HG03060 (cell line): ENCODE measurements around the gene ELN.
A peak's percentile ranks its signal among the peaks of the same experiment; 100 is the strongest.

Experiments used
- ATAC-seq: cut with Tn5 transposase; IDR thresholded peaks from one replicate; pipeline ENCODE4 v1.9.1; 2021; ENCODE audit warnings: low read depth, moderate number of reproducible peaks; ENCODE audit not compliant: unreplicated experiment

The ELN gene

DNA sequence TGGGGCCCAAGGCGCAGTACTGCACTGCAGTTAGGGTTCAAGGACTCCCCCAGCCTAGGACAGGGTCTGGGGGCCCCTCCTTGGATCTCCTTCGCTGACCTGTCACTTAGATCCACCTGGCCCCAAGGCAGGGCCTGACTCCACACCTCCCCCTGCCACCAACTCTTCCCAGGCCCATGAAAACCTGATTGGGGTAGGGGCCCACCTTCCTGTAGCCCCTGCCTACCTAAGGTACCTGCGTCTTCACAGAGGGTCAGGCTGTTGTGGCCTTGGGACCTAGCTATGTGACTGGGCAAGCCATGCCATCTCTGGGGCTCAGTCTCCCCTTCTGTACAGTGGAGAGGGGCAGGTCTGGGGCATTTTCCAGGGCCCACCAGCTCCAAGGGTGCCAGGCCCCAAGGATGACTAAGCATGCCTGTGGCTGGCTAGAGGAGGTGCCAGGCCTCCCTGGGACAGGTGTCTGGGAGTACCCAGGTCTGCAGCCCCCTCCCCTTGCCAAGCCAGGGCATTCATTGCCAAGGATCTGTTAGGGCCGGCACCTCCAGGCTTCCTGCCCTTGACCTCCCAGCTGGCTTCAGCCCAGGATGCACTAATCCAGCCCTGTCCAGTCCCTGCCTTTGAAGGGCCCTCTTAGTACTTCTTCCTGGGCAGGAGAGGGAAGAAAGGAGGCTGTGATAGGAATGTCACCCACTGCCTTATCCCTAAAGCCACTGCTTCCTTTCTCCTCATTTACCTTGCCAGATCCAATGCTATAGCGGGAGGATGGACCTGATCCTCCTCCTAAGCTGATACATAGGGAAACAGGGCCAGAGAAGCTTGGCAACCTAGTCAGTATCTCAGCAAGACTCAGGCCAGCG is 57.0 kb downstream of the ELN start:
- no peak for ATAC-seq

DNA sequence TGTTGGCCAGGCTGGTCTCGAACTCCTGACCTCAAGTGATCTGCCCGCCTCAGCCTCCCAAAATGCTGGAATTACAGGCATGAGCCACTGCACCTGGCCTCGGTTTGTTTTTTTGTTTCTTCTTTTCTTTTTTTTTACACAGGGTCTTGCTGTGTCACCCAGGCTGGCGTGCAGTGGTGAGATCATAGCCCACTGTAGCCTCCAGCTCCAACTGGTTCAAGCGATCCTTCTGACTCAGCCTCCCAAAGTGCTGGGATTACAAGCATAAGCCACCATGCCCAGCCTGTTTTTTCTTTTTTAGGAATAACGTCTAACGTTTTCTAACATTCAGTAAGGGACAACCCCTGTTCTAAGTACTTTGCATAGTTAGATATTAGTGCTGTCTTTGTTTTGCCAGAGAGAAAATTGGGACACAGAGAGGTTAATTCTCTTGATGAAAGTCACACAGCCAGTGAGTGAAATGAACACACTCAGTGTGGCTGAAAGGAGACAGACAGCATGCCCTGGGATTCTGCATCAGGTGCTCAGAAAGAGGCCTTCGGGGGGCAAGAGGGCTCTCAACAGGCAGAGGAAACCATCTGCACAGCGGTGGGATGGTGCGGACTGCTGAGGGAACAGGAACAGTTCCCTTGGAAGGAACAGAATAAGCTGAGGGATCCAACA is 59.9 kb downstream of the ELN start:
- ATAC-seq: no peak

DNA sequence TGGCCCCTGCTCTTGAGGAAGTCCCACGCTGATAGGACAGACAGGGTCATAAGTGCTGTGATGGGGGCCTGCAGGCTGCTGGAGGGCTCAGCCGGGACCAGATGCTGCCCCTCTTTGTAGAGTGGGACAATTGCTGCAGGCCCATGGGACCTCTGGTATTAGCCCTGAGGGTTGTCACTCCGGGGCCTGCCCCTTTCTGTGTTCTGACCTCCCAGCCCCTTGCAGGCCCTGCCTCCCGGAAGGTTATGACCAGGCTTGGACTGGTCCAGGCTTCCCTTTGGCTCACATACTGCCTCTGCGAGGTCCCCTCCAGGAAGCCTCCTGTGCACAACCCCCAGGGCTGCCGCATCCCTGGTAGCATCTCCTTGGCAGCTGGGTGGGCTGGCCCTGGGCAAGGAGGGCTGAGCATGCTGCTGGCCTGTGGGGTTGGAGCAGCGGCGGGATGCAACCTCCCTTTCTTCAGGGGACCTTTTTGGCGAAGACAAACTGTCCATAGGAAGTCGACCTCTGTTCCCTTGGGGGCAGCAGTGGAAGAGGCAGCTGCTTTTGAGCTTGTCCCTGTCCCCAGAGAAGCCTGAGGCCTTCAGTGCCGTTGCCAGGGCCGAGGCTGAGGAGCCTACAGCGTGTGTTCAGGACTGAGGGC is 64.5 kb downstream of the ELN start:
- no peak for ATAC-seq

DNA sequence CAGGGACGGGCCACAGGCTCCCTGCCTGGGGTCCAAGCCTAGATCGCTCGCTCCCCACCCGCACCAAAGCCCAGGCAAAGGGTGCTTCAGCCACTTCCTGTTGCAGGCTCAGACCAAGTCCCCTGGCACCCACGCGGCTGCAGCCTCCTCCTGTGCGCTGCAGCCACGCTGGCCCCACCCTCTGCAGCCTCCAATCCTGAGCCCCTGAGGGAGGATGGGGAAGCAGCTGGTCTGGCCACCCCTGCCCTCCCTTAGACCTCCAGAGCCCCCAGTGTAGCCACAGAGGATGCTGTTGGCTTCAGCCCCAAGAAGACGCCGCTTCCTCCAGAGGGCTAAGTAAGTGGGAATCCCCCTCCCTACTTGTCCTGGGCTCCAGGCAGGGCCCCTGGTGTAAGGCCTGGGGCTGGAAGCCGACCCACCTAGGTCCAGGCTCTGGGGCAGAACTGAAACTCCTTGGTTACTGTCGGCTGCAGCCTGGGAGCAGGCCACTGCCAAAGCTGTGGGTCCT is 65.0 kb downstream of the ELN start:
- peak; percentile 38 for ATAC-seq

DNA sequence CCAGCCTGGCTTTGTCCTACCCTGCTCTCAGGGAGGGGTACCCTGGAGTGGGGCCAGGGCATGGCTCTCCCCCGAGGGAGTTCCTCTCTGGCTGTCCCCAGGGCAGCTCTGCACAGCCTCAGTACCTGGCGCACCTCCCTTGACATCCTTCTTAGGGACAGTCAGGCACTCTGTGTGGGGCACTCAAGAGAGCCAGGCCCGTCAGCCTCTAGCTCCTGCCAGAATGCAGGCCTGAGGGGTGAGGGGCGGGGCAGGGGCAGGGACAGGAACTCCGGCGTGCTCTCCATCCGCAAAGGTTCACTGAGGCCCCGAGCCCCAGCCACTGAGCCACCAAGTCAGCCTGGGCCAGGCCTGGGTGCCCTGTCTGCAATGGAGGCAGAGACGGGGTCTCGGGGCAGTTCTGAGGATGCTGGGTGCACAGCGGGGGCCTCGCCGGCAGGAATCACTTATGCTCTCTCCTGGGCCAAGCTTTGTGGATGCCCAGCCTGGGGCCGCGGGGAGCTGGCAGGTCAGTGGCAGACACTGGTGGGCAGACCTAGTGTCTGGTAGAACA is 65.8 kb downstream of the ELN start:
- no peak for ATAC-seq

DNA sequence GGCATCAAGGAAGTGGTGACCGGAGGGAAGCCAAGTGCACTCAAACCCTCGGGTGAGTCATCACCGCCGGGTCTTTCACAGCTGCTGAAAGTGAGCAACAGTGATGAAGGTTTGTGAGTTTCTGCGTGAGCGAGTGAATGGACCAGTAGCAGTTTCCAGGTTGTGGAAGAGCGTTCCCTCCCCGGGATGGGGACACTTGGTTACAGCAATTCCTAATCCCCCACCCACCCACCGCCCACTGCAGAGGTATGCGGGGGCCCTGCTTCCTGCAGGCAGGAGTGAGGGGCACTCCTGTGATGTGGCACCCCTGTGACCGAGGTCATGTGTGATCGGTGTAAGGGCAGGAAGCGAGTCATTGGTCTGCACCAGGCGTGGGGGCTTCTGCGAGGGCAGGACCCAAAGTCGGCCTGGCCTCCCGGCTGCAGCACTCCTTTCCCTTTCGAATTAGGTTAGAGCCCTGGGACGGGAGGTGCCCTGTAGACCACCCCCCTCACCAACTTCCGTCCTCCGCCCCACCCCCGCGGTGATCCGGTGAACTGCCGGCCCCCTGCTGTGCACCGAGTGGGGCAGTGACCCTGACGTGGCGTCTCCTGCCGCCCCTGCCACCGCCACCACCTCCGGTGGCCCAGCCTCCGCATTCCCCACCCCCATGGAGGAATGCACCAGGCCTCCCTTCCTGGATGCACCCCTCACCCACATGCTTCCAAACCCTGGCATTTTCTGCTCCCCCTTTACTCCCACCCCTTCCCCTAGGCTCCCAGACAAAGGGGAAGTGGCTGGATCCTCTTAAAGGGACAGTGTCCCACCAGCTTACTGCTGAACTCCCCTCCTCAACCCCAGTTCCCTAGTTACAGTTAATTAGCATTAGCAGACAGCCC is 66.5 kb downstream of the ELN start:
- ATAC-seq: no peak

- no peak for ATAC-seq
Measured at GRCh38 chr7:74095135-74095534, 67.2 kb downstream of the ELN start.

DNA sequence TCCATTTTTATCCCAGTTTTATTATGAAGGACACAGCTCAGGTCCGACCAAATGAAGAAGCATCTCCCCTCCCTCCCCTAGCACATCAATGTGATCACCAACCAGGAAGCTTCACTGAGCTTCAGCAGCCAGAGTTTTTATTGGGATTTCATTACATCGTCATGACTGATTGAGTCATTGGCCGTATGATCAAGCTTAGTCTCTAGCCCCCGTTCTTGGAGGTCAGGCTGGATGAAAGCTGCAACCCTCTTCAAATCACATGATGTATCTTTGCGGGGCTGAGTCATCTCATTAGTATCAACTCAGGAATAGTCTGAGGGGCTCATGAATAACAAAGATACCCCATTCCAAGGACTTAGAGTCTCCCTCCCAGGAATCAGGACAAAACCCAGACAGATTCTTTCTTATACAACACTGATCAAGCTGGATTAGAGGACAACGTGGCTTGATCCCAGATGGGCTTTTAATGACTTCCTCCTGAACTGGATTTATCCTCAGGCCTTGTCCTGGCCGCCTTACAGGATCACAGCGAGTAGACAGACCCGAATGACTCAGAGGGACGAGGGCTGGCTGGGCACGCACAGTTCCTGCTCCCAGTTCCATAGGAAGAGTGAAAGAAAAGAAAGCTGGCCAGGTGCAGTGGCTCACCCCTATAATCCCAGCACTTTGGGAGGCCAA is 70.1 kb downstream of the ELN start:
- ATAC-seq: no peak

GRCh38 chr7:74099031-74099430 is 71.1 kb downstream of the ELN start:
- ATAC-seq: no peak

GRCh38 chr7:74101061-74101681 is 73.2 kb downstream of the ELN start:
- ATAC-seq: peak; percentile 58

GRCh38 chr7:74103219-74103772 is 75.3 kb downstream of the ELN start:
- no peak for ATAC-seq

- no peak for ATAC-seq
Measured at GRCh38 chr7:74104702-74105101, 76.7 kb downstream of the ELN start.

GRCh38 chr7:74105992-74106391 is 78.0 kb downstream of the ELN start:
- ATAC-seq: no peak

GRCh38 chr7:74106846-74107245 is 78.9 kb downstream of the ELN start:
- ATAC-seq: no peak

DNA sequence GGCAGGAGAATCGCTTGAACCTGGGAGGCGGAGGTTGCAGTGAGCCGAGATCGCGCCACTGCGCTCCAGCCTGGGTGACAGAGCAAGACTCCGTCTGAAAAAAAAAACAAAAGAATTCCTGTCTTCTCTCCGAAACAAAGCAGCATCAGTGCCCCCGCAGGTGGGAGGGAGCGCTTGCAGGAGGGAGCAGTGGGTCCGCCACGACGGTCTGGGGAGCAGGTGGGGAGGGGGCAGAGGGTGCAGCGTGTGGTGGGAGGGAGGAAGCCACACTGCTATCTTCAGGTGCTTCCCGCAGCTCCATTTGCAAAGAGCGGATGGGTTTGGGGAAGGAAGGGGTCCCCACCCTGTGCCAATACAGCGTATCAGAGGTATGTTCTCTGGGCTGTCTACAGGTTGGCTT is 87.4 kb downstream of the ELN start:
- no peak for ATAC-seq

- no peak for ATAC-seq
Measured at GRCh38 chr7:74116356-74116755, 88.4 kb downstream of the ELN start.
